GM12878 (cell line): ENCODE results near the gene CEP170B.

Experiments used
- ATF2 ChIP-seq: IDR thresholded peaks from 2 replicates; pipeline ENCODE4 v1.6.1; 2012; ENCODE audit warnings: low read length, inconsistent platforms
- BRCA1 ChIP-seq: IDR thresholded peaks from 2 replicates; pipeline ENCODE4 v1.6.1; 2011; ENCODE audit warnings: low read depth, low read length, improper control_type of control experiment
- CREB1 ChIP-seq: IDR thresholded peaks from 2 replicates; pipeline ENCODE4 v1.6.1; 2012; ENCODE audit warnings: low read depth, mild to moderate bottlenecking, inconsistent platforms
- EGR1 ChIP-seq, 2 experiments: IDR thresholded peaks; 1 replicate in 1 of 2; 2 replicates in 1 of 2; pipeline ENCODE4 v1.6.1; 2011 to 2012; ENCODE audit warnings: low read depth in 2 of 2, low read length in 2 of 2, borderline replicate concordance in 1 of 2, mild to moderate bottlenecking in 1 of 2, moderate library complexity in 1 of 2
- EP300 ChIP-seq, 2 experiments: fragments of 150-350 bp in 1 of 2; IDR thresholded peaks; 2 replicates each; pipeline ENCODE4 v1.6.1; 2011 to 2012; ENCODE audit warnings: low read depth in 2 of 2, low read length in 2 of 2, borderline replicate concordance in 1 of 2, improper control_type of control experiment in 1 of 2, inconsistent platforms in 1 of 2; ENCODE audit not compliant: control insufficient read depth in 1 of 2
- EZH2 ChIP-seq: IDR thresholded peaks from 2 replicates; pipeline ENCODE4 v1.6.1; 2012; ENCODE audit warnings: low read depth, mild to moderate bottlenecking, control low read depth, inconsistent platforms, low read length, borderline replicate concordance; ENCODE audit not compliant: control insufficient read depth
- MXI1 ChIP-seq: fragments of 150-350 bp; IDR thresholded peaks from 2 replicates; pipeline ENCODE4 v1.6.1; 2011; ENCODE audit warnings: low read depth, mild to moderate bottlenecking, inconsistent platforms, low read length, improper control_type of control experiment
- NFYB ChIP-seq: IDR thresholded peaks from 2 replicates; pipeline ENCODE4 v1.6.1; 2011; ENCODE audit warnings: low read depth, mild to moderate bottlenecking, low read length, improper control_type of control experiment, moderate library complexity; ENCODE audit not compliant: insufficient read depth
- NRF1 ChIP-seq: conservative IDR thresholded peaks from 2 replicates; pipeline ENCODE4 v1.6.1; 2011; ENCODE audit warnings: mild to moderate bottlenecking, low read depth, low read length, improper control_type of control experiment
- TCF12 ChIP-seq: IDR thresholded peaks from 2 replicates; pipeline ENCODE4 v1.6.1; 2011; ENCODE audit warnings: low read depth, mild to moderate bottlenecking, low read length
- YBX1 ChIP-seq: fragments of 450-650 bp; IDR thresholded peaks from 2 replicates; pipeline ENCODE4 v1.6.1; 2016; ENCODE audit warnings: antibody characterized with exemption
- YY1 ChIP-seq: IDR thresholded peaks from 2 replicates; pipeline ENCODE4 v1.6.1; 2011; ENCODE audit warnings: low read depth, mild to moderate bottlenecking, low read length
- ZZZ3 ChIP-seq: IDR thresholded peaks from 2 replicates; pipeline ENCODE4 v1.6.1; 2011; ENCODE audit warnings: low read depth; ENCODE audit not compliant: control insufficient read depth, insufficient read length
- TF ChIP-seq, protein P1 (sequence below): IDR thresholded peaks from 2 replicates; pipeline ENCODE4 v1.6.1; 2011; ENCODE audit warnings: low read depth, low read length, improper control_type of control experiment, borderline replicate concordance

DNA sequence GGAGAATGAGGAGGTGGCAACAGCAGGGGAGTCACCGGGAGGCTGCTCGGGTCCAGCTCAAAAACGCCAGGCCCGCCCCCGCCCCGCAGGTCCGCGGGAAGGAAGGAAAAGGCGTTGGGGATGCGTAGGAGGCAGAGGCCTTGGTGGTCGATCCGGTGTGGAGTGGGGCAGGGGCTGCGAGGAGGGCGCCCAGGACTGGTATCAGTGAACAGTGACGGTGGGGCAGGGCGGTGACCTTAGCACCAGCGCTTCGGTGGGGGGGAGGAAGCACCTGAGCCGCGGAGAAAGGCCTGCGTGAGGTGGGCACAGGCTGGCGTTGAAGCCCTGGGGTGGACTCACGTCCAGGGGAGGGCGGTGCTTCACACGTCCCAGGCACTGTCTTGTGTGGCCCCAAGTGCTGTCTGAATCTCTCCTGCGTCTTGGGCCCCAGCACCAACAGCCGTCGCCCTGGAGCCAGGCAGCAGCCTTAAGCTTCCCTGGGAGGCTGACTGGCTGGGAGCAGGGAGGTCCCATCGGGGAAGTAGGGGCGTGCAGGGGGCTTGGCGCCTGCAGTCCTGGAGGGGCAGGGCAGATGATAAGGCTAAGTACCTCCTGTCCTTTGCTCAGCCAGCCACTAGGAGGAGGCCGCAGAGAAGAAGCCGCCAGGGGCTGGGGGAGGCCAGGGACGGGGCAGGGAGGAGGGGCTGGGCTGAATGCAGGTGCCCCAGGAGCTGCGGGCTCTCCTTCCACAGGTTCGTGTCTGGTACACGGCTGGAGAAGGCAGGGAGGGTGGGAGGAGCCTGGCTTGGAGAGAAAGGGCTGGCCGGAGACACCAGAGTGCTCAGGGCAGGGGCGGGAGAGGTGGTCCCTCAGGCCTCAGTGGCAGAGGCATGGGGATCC, 37.7 kb upstream of the CEP170B start:
- TF ChIP-seq TCF12 (no peak), EGR1 (IDR thresholded peaks at IDR 0.05; ENCODE audit: borderline replicate concordance in 1 of 2, low read depth in 2 of 2, low read length in 2 of 2) (no peak), EP300 (IDR thresholded peaks at IDR 0.05; ENCODE audit: borderline replicate concordance in 1 of 2, control insufficient read depth in 1 of 2, low read depth in 2 of 2, low read length in 2 of 2) (no peak), NRF1 (no peak), EZH2 (no peak), YBX1 (no peak), CREB1 (no peak), NFYB (no peak), ZZZ3 (no peak), ATF2 (no peak), MXI1 (no peak), BRCA1 (no peak), YY1 (no peak)
- TF ChIP-seq, protein P1, sequence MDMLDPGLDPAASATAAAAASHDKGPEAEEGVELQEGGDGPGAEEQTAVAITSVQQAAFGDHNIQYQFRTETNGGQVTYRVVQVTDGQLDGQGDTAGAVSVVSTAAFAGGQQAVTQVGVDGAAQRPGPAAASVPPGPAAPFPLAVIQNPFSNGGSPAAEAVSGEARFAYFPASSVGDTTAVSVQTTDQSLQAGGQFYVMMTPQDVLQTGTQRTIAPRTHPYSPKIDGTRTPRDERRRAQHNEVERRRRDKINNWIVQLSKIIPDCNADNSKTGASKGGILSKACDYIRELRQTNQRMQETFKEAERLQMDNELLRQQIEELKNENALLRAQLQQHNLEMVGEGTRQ, result no peak
